ENCODE measurements around the gene MXI1. TPM values are rescaled to one million over a fixed set of nuclear protein-coding genes. Genes with fewer than 3 reads are reported as not detected.
"Not testable (repeated sequence)": the region's sequence is repeated elsewhere in the genome, so short reads cannot be mapped to it uniquely, and the experiment has no call there.

Gene MXI1
- total RNA-seq, 1 donor from 2014 or later = 14.7 TPM

- H3K4me1 Mint-ChIP-seq (ENCODE audit: low read depth) = peaks cover 42% of the 10 kb centered on the region
- DNase-seq (ENCODE audit: low spot score) = no peak
- H3K4me3 Mint-ChIP-seq = no peak overlapping the region
Observed at GRCh38 chr10:110170142-110170971, 37.0 kb upstream of the MXI1 start.

GRCh38 chr10:110171032-110171431 lies 36.4 kb upstream of the MXI1 start:
- no peak for DNase-seq (ENCODE audit: low spot score)
- intact Hi-C loops (cut with micrococcal nuclease) = no loop called here
- H3K27me3 Mint-ChIP-seq (ENCODE audit: insufficient read depth) = peaks cover 71% of the 10 kb centered on the region
- H3K4me3 Mint-ChIP-seq = no peak overlapping the region
- no peak overlapping the region for H3K27ac Mint-ChIP-seq
- no peaks in the 10 kb centered on the region for H3K9me3 Mint-ChIP-seq
- no peaks in the 10 kb centered on the region for H3K36me3 Mint-ChIP-seq (ENCODE audit: low read depth)
- peaks cover 35% of the 10 kb centered on the region for H3K4me1 Mint-ChIP-seq (ENCODE audit: low read depth)

More at GRCh38 chr10:110170142-110170971, 37.0 kb upstream of the MXI1 start:
- Mint-ChIP-seq H3K27ac (no peak overlapping the region), H3K9me3 (no peaks in the 10 kb centered on the region), H3K27me3 (ENCODE audit: insufficient read depth) (peaks cover 74% of the 10 kb centered on the region), H3K36me3 (ENCODE audit: low read depth) (no peaks in the 10 kb centered on the region)
- intact Hi-C loops (cut with micrococcal nuclease) = no loop called here

- Mint-ChIP-seq H3K4me1 (ENCODE audit: low read depth) (peaks cover 37% of the 10 kb centered on the region), H3K27ac (no peak overlapping the region), H3K36me3 (ENCODE audit: low read depth) (no peaks in the 10 kb centered on the region), H3K27me3 (ENCODE audit: insufficient read depth) (peaks cover 71% of the 10 kb centered on the region), H3K4me3 (no peak overlapping the region), H3K9me3 (no peaks in the 10 kb centered on the region)
- intact Hi-C loops (cut with micrococcal nuclease) = no loop called here
- no peak for DNase-seq (ENCODE audit: low spot score)
Observed at GRCh38 chr10:110172155-110172554, 35.2 kb upstream of the MXI1 start.

- H3K9me3 Mint-ChIP-seq = no peaks in the 10 kb centered on the region
- intact Hi-C loops (cut with micrococcal nuclease) = no loop called here
- H3K27me3 Mint-ChIP-seq (ENCODE audit: insufficient read depth) = peaks cover 60% of the 10 kb centered on the region
Observed at GRCh38 chr10:110174201-110174600, 33.2 kb upstream of the MXI1 start.

GRCh38 chr10:110174816-110175215 lies 32.6 kb upstream of the MXI1 start:
- no peaks in the 10 kb centered on the region for H3K9me3 Mint-ChIP-seq
- peaks cover 58% of the 10 kb centered on the region for H3K27me3 Mint-ChIP-seq (ENCODE audit: insufficient read depth)
- H3K36me3 Mint-ChIP-seq (ENCODE audit: low read depth) = no peaks in the 10 kb centered on the region
- no peak overlapping the region for H3K27ac Mint-ChIP-seq
- no peak overlapping the region for H3K4me3 Mint-ChIP-seq
- H3K4me1 Mint-ChIP-seq (ENCODE audit: low read depth) = peaks cover 18% of the 10 kb centered on the region
- intact Hi-C loops (cut with micrococcal nuclease) = no loop called here
- DNase-seq (ENCODE audit: low spot score) = no peak

More at GRCh38 chr10:110174201-110174600, 33.2 kb upstream of the MXI1 start:
- DNase-seq (ENCODE audit: low spot score) = no peak
- peaks cover 22% of the 10 kb centered on the region for H3K4me1 Mint-ChIP-seq (ENCODE audit: low read depth)
- H3K36me3 Mint-ChIP-seq (ENCODE audit: low read depth) = no peaks in the 10 kb centered on the region
- H3K27ac Mint-ChIP-seq = no peak overlapping the region
- no peak overlapping the region for H3K4me3 Mint-ChIP-seq

- intact Hi-C loops (cut with micrococcal nuclease) = no loop called here
- Mint-ChIP-seq H3K36me3 (ENCODE audit: low read depth) (no peaks in the 10 kb centered on the region), H3K9me3 (no peaks in the 10 kb centered on the region), H3K4me1 (ENCODE audit: low read depth) (peaks cover 13% of the 10 kb centered on the region), H3K27ac (no peak overlapping the region), H3K27me3 (ENCODE audit: insufficient read depth) (peaks cover 53% of the 10 kb centered on the region), H3K4me3 (no peak overlapping the region)
- no peak for DNase-seq (ENCODE audit: low spot score)
Observed at GRCh38 chr10:110175406-110175805, 32.0 kb upstream of the MXI1 start.

GRCh38 chr10:110176141-110177030 lies 31.0 kb upstream of the MXI1 start:
- Mint-ChIP-seq H3K36me3 (ENCODE audit: low read depth) (no peaks in the 10 kb centered on the region), H3K4me3 (no peak overlapping the region), H3K27me3 (ENCODE audit: insufficient read depth) (peaks cover 47% of the 10 kb centered on the region), H3K27ac (no peak overlapping the region), H3K9me3 (no peaks in the 10 kb centered on the region), H3K4me1 (ENCODE audit: low read depth) (peaks cover 6% of the 10 kb centered on the region)
- intact Hi-C loops (cut with micrococcal nuclease) = loop anchor here (2.0 kb wide), 1 partner anchor 14 kb away; no protein-coding TSS in a partner anchor
- DNase-seq (ENCODE audit: low spot score) = no peak

- Mint-ChIP-seq H3K9me3 (no peaks in the 10 kb centered on the region), H3K4me1 (ENCODE audit: low read depth) (peaks cover 6% of the 10 kb centered on the region), H3K36me3 (ENCODE audit: low read depth) (no peaks in the 10 kb centered on the region), H3K27ac (no peak overlapping the region), H3K27me3 (ENCODE audit: insufficient read depth) (peaks cover 37% of the 10 kb centered on the region), H3K4me3 (no peak overlapping the region)
- DNase-seq (ENCODE audit: low spot score) = no peak
- intact Hi-C loops (cut with micrococcal nuclease) = no loop called here
Observed at GRCh38 chr10:110179220-110179619, 28.2 kb upstream of the MXI1 start.

- H3K27me3 Mint-ChIP-seq (ENCODE audit: insufficient read depth) = peaks cover 29% of the 10 kb centered on the region
Observed at GRCh38 chr10:110181451-110181850, 26.0 kb upstream of the MXI1 start.

GRCh38 chr10:110181911-110182310 lies 25.5 kb upstream of the MXI1 start:
- Mint-ChIP-seq H3K27me3 (ENCODE audit: insufficient read depth) (peaks cover 31% of the 10 kb centered on the region), H3K9me3 (no peaks in the 10 kb centered on the region), H3K4me1 (ENCODE audit: low read depth) (no peaks in the 10 kb centered on the region), H3K27ac (no peak overlapping the region), H3K4me3 (no peak overlapping the region), H3K36me3 (ENCODE audit: low read depth) (no peaks in the 10 kb centered on the region)
- DNase-seq (ENCODE audit: low spot score) = no peak
- intact Hi-C loops (cut with micrococcal nuclease) = no loop called here

More at GRCh38 chr10:110181451-110181850, 26.0 kb upstream of the MXI1 start:
- intact Hi-C loops (cut with micrococcal nuclease) = no loop called here
- Mint-ChIP-seq H3K4me3 (no peak overlapping the region), H3K9me3 (no peaks in the 10 kb centered on the region), H3K27ac (no peak overlapping the region), H3K36me3 (ENCODE audit: low read depth) (no peaks in the 10 kb centered on the region), H3K4me1 (ENCODE audit: low read depth) (peaks cover 1% of the 10 kb centered on the region)
- no peak for DNase-seq (ENCODE audit: low spot score)

- no peaks in the 10 kb centered on the region for H3K9me3 Mint-ChIP-seq
- no peak for DNase-seq (ENCODE audit: low spot score)
- peaks cover 6% of the 10 kb centered on the region for H3K4me1 Mint-ChIP-seq (ENCODE audit: low read depth)
- intact Hi-C loops (cut with micrococcal nuclease) = no loop called here
- no peak overlapping the region for H3K4me3 Mint-ChIP-seq
- no peaks in the 10 kb centered on the region for H3K36me3 Mint-ChIP-seq (ENCODE audit: low read depth)
- H3K27ac Mint-ChIP-seq = no peak overlapping the region
- H3K27me3 Mint-ChIP-seq (ENCODE audit: insufficient read depth) = peaks cover 25% of the 10 kb centered on the region
Observed at GRCh38 chr10:110184398-110184797, 23.0 kb upstream of the MXI1 start.

- DNase-seq (ENCODE audit: low spot score); H3K9me3 Mint-ChIP-seq; H3K36me3 Mint-ChIP-seq (ENCODE audit: low read depth); H3K4me1 Mint-ChIP-seq (ENCODE audit: low read depth); H3K27ac Mint-ChIP-seq; intact Hi-C loops (cut with micrococcal nuclease); H3K4me3 Mint-ChIP-seq: not testable (repeated sequence)
- peaks cover 28% of the 10 kb centered on the region for H3K27me3 Mint-ChIP-seq (ENCODE audit: insufficient read depth)
Observed at GRCh38 chr10:110185646-110186182, 21.7 kb upstream of the MXI1 start.

Measured in activated T-helper 1 cell treated with anti-CD3 and anti-CD28 coated beads, Interleukin-12 subunit alpha, Interleukin-12 subunit beta, Interleukin-2, Interleukin-4 antibody, amounts not matched to agents 30 ng/mL and 10 ng/mL and 1 ng/mL, durations not matched to agents 14 hours and 24 hours and 36 hours (primary cell).